Measurements from ENCODE around the gene LMBR1L.
A peak's percentile ranks its signal among the peaks of the same experiment; 100 is the strongest.

LMBR1L gene

DNA sequence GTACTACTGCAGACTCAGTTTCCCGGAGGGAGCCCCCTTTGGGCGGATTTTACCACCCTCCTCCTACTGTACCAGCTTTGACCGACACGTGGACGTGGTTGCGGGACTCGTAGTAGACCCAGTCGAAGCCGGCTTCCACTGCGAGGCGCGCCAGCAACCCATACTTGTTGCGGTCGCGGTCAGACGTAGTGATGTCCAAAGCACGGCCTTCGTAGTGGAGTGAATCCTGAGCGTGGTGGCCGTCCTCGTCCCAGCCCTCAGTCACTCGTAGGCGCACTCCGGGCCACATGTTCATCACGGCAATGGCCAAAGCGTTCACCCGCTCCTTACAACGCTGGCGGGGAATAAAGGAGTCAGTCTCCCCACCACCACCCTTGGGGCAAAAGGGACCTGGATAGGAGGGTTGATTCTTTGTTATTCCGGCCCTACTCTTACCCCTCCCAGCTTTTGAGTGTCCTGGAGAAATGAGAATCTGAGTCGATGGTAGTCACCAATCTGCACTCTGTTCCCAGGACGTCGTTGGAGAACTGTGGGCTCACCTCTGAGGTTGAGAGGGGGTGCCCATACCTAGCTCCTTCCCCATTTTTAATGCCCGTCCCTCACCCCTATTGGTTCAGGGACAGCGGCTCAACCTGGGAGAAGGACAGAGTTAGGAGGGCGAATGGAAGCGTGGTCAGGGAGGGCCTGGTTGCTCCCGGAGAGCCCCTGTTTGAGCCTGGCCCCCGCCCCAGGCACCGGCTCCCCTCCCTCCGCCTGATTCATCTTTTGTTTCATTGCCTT, 19.4 kb downstream of the LMBR1L start:
- H3K36me3 ChIP-seq (ENCODE audit: control insufficient read depth, insufficient read depth, low read length) = no peaks in the 10 kb centered on the region
- H3K9ac ChIP-seq (ENCODE audit: low read length) = no peak overlapping the region
- H3K4me3 ChIP-seq (ENCODE audit: low read length) = no peak overlapping the region
- H3K4me1 ChIP-seq (ENCODE audit: control insufficient read depth, insufficient read depth, low read length) = peaks cover 5% of the 10 kb centered on the region
- H3K27me3 ChIP-seq (ENCODE audit: control insufficient read depth, insufficient read depth, low read length) = peaks cover 53% of the 10 kb centered on the region
- H3K27ac ChIP-seq (ENCODE audit: low read depth, low read length) = peak overlapping the region; percentile 19

DNA sequence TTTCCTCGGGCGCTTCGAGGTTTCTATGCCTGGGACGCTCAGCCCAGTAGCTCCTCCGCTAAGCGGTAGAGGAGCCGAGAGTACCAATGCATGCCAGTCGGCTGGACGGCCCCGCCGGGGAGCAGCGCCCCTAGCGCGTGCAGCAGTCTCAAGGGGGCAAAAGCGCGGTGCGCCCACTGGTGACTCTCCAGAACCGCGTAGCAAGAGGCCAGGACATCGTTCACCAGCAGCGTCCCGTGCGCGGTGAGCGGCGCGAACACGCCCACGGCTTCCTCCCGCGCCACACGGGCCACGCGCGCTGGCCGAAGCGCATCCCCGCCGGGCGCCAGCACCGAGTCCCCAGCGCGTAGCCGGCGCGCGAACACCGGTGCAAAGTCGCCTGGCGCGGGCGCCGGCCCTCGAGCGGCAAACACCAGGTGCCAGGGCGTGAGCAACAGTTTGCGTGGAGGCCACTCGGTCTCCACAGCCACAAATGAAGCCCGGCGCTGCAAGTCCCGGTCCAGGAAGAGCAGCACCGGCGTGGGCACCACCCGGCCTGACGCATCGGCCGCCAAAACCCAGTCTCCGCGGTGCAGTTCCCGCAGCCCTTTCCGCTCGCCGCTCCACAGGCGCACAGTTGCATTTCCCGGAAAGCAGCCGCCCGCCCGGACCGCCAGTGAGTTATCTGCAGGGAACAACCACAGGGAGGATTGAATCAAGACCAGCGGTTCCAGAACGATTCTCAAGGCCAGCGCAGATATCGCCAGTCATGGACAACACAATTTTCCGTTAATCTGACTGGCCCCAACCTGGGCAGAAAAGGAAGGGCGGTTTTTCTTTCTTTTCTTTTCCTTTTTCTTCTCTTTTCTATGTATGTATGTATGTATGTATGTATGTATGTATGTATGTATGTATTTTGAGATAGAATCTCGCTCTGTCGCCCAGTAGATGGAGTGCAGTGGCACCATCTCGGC, 20.6 kb downstream of the LMBR1L start:
- Histone ChIP-seq H3K27ac (ENCODE audit: low read depth, low read length) (no peak overlapping the region), H3K4me1 (ENCODE audit: control insufficient read depth, insufficient read depth, low read length) (peaks cover 5% of the 10 kb centered on the region), H3K27me3 (ENCODE audit: control insufficient read depth, insufficient read depth, low read length) (peaks cover 53% of the 10 kb centered on the region)

GRCh38 chr12:49088932-49089330, 21.7 kb downstream of the LMBR1L start:
- H3K36me3 ChIP-seq (ENCODE audit: control insufficient read depth, insufficient read depth, low read length) = no peaks in the 10 kb centered on the region
- H3K27ac ChIP-seq (ENCODE audit: low read depth, low read length) = no peak overlapping the region
- H3K27me3 ChIP-seq (ENCODE audit: control insufficient read depth, insufficient read depth, low read length) = peaks cover 47% of the 10 kb centered on the region
- H3K4me3 ChIP-seq (ENCODE audit: low read length) = no peak overlapping the region
- no peak overlapping the region for H3K9ac ChIP-seq (ENCODE audit: low read length)
- H3K4me1 ChIP-seq (ENCODE audit: control insufficient read depth, insufficient read depth, low read length) = peaks cover 5% of the 10 kb centered on the region

More for the DNA sequence above, 20.6 kb downstream of the LMBR1L start:
- Histone ChIP-seq H3K4me3 (ENCODE audit: low read length) (peak overlapping the region; percentile 47), H3K36me3 (ENCODE audit: control insufficient read depth, insufficient read depth, low read length) (no peaks in the 10 kb centered on the region), H3K9ac (ENCODE audit: low read length) (no peak overlapping the region)

- Histone ChIP-seq H3K27ac (ENCODE audit: low read depth, low read length) (no peak overlapping the region), H3K4me1 (ENCODE audit: control insufficient read depth, insufficient read depth, low read length) (peaks cover 5% of the 10 kb centered on the region), H3K27me3 (ENCODE audit: control insufficient read depth, insufficient read depth, low read length) (peaks cover 41% of the 10 kb centered on the region), H3K4me3 (ENCODE audit: low read length) (peak overlapping the region; percentile 23), H3K9ac (ENCODE audit: low read length) (no peak overlapping the region), H3K36me3 (ENCODE audit: control insufficient read depth, insufficient read depth, low read length) (no peaks in the 10 kb centered on the region)
Observed at GRCh38 chr12:49088150-49088931, 22.3 kb downstream of the LMBR1L start.

- no peak overlapping the region for H3K27ac ChIP-seq (ENCODE audit: low read depth, low read length)
- H3K4me1 ChIP-seq (ENCODE audit: control insufficient read depth, insufficient read depth, low read length) = peaks cover 5% of the 10 kb centered on the region
- no peak overlapping the region for H3K9ac ChIP-seq (ENCODE audit: low read length)
- H3K4me3 ChIP-seq (ENCODE audit: low read length) = no peak overlapping the region
- peaks cover 24% of the 10 kb centered on the region for H3K27me3 ChIP-seq (ENCODE audit: control insufficient read depth, insufficient read depth, low read length)
- H3K36me3 ChIP-seq (ENCODE audit: control insufficient read depth, insufficient read depth, low read length) = no peaks in the 10 kb centered on the region
Observed at GRCh38 chr12:49086116-49086515, 24.5 kb downstream of the LMBR1L start.

- Histone ChIP-seq H3K4me3 (ENCODE audit: low read length) (no peak overlapping the region), H3K27me3 (ENCODE audit: control insufficient read depth, insufficient read depth, low read length) (peaks cover 10% of the 10 kb centered on the region), H3K9ac (ENCODE audit: low read length) (no peak overlapping the region), H3K27ac (ENCODE audit: low read depth, low read length) (no peak overlapping the region), H3K4me1 (ENCODE audit: control insufficient read depth, insufficient read depth, low read length) (no peaks in the 10 kb centered on the region), H3K36me3 (ENCODE audit: control insufficient read depth, insufficient read depth, low read length) (no peaks in the 10 kb centered on the region)
Observed at GRCh38 chr12:49084438-49084837, 26.2 kb downstream of the LMBR1L start.

DNA sequence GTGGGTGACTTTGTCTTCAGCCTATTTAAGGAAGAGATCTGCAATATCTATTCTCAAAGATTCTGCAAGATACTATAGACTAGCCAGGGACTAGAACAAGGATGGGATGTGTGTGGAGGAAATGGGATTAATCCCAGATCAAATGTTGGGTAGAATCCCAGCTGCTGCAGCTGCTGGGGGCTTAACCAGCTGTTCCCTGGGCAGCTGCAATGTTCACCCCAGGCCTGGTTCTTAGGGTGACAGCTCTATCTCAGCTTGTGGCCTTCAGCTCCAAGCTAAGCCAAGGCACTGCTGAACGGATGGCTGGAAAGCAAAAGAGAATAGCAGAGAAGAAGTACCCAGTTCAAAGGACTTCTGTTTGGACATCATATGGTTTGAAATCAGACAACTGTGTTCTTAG, 30.9 kb downstream of the LMBR1L start:
- Histone ChIP-seq H3K36me3 (ENCODE audit: control insufficient read depth, insufficient read depth, low read length) (no peaks in the 10 kb centered on the region), H3K9ac (ENCODE audit: low read length) (no peak overlapping the region), H3K27ac (ENCODE audit: low read depth, low read length) (no peak overlapping the region), H3K4me1 (ENCODE audit: control insufficient read depth, insufficient read depth, low read length) (no peaks in the 10 kb centered on the region), H3K27me3 (ENCODE audit: control insufficient read depth, insufficient read depth, low read length) (no peaks in the 10 kb centered on the region), H3K4me3 (ENCODE audit: low read length) (no peak overlapping the region)

- Histone ChIP-seq H3K4me1 (ENCODE audit: control insufficient read depth, insufficient read depth, low read length) (peaks cover 8% of the 10 kb centered on the region), H3K4me3 (ENCODE audit: low read length) (no peak overlapping the region)
Observed at GRCh38 chr12:49070971-49071370, 39.7 kb downstream of the LMBR1L start.

DNA sequence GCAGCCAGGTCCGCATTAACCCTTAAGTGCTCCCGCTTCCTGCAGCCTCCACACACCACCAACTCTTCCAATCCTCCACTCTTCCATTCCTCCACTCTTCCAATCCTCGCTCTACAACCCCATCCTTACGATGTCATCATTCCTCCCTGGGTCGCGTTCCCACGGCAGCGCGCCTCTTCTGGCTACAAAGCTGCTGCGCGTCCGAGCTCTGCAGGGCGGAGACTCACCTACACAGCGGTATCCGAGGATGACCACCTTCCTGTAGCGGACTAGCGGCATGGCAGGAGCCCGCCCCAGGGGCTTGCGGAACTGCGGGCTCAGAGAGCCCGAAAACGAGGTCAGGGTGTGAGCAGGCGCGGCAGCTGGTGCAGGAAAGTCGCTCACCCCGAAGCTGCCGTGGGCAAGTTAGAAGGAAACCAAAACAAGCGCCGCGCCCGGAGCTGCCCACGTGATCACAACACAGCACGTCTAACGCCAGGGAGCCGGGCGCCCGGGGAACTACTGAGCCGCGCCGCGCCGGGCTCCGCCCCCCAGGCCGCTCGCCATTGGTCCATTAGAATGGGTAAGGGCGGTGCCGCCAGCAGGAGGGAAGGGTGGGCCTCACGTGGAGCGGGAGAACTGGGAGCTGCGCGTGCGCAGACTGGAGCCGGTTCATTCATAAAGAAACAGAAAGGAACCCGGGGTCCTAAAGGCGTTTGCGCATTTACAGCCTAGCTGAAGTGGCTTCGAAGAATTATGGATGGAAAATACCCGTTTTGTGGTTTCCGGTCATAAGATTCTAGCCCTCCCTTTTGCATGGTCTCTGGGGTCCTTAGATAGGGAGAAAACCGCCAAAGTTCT, 40.9 kb downstream of the LMBR1L start, which contains the start of gene RHEBL1:
Gene RHEBL1, minus strand, starts transcription at position 473 of the 840 bp plus-strand sequence. Its CDS starts 194 bp downstream, at position 279.
- Histone ChIP-seq H3K27me3 (ENCODE audit: control insufficient read depth, insufficient read depth, low read length) (no peaks in the 10 kb centered on the region), H3K36me3 (ENCODE audit: control insufficient read depth, insufficient read depth, low read length) (no peaks in the 10 kb centered on the region), H3K27ac (ENCODE audit: low read depth, low read length) (peak within 1 kb of the TSS; percentile 45), H3K4me1 (ENCODE audit: control insufficient read depth, insufficient read depth, low read length) (peaks cover 8% of the 10 kb centered on the region), H3K4me3 (ENCODE audit: low read length) (peak within 1 kb of the TSS; percentile 99), H3K9ac (ENCODE audit: low read length) (peak within 1 kb of the TSS; percentile 80)

More at GRCh38 chr12:49070971-49071370, 39.7 kb downstream of the LMBR1L start:
- Histone ChIP-seq H3K36me3 (ENCODE audit: control insufficient read depth, insufficient read depth, low read length) (no peaks in the 10 kb centered on the region), H3K27me3 (ENCODE audit: control insufficient read depth, insufficient read depth, low read length) (no peaks in the 10 kb centered on the region), H3K9ac (ENCODE audit: low read length) (no peak overlapping the region), H3K27ac (ENCODE audit: low read depth, low read length) (no peak overlapping the region)

GRCh38 chr12:49068879-49069506, 41.7 kb downstream of the LMBR1L start:
- Histone ChIP-seq H3K9ac (ENCODE audit: low read length) (no peak overlapping the region), H3K36me3 (ENCODE audit: control insufficient read depth, insufficient read depth, low read length) (no peaks in the 10 kb centered on the region), H3K27ac (ENCODE audit: low read depth, low read length) (no peak overlapping the region), H3K27me3 (ENCODE audit: control insufficient read depth, insufficient read depth, low read length) (no peaks in the 10 kb centered on the region), H3K4me1 (ENCODE audit: control insufficient read depth, insufficient read depth, low read length) (peaks cover 8% of the 10 kb centered on the region), H3K4me3 (ENCODE audit: low read length) (peak overlapping the region; percentile 99)

GRCh38 chr12:49066120-49066519, 44.5 kb downstream of the LMBR1L start:
- no peaks in the 10 kb centered on the region for H3K36me3 ChIP-seq (ENCODE audit: control insufficient read depth, insufficient read depth, low read length)
- no peak overlapping the region for H3K4me3 ChIP-seq (ENCODE audit: low read length)
- H3K9ac ChIP-seq (ENCODE audit: low read length) = no peak overlapping the region
- no peaks in the 10 kb centered on the region for H3K27me3 ChIP-seq (ENCODE audit: control insufficient read depth, insufficient read depth, low read length)
- H3K4me1 ChIP-seq (ENCODE audit: control insufficient read depth, insufficient read depth, low read length) = peaks cover 9% of the 10 kb centered on the region
- no peak overlapping the region for H3K27ac ChIP-seq (ENCODE audit: low read depth, low read length)

All from rectal smooth muscle tissue (tissue), 1 donor.